PC-3 (cell line): ENCODE data around the gene PLA2G4A. TPM values are rescaled to one million over a fixed set of nuclear protein-coding genes. Genes with fewer than 3 reads are reported as not detected.
A peak's percentile ranks its signal among the peaks of the same experiment; 100 is the strongest.

ENCODE experiments used
- ATAC-seq: fragments of 200-7000 bp; cut with Tn5 transposase; 2 replicates; pipeline ENCODE4 v1.9.1; 2020; ENCODE audit warnings: mild to moderate bottlenecking, moderate library complexity
- BruUV-seq: library from RNA; stranded (reverse); fragments of 400-500 nt; replicated peaks from 2 replicates; lab custom pipeline; 2021; lab: Mats Ljungman, UMichigan
- CTCF ChIA-PET: fragments of 300-600 bp; sonication (Branson Sonifier 250); formaldehyde crosslinking; loops from one replicate; lab custom pipeline; 2022; ENCODE audit warnings: antibody characterized with exemption; lab: Charles Lee
- POLR2A ChIA-PET: fragments of 300-600 bp; sonication (Branson Sonifier 250); formaldehyde crosslinking; loops from one replicate; lab custom pipeline; 2022; ENCODE audit warnings: antibody characterized with exemption; ENCODE audit not compliant: unreplicated experiment; lab: Charles Lee
- DNase-seq: peaks from one replicate; pipeline ENCODE4 v3.0.0-alpha.2; 2015
- H2AFZ ChIP-seq: fragments of 300-600 bp; sonication (generic); 2 replicates; pipeline ENCODE4 v1.6.0; 2016; ENCODE audit warnings: antibody characterized with exemption, low read length
- H3F3A ChIP-seq: fragments of 300-600 bp; sonication (generic); one replicate; pipeline ENCODE4 v1.6.0; 2017; ENCODE audit warnings: antibody characterized with exemption, low read length, control low read depth, mild to moderate bottlenecking; ENCODE audit not compliant: unreplicated experiment
- H3K27ac ChIP-seq: fragments of 300-600 bp; sonication (generic); 2 replicates; pipeline ENCODE4 v1.5.1; 2016; ENCODE audit warnings: mild to moderate bottlenecking, low read length
- H3K27me3 ChIP-seq: fragments of 300-600 bp; sonication (generic); 2 replicates; pipeline ENCODE4 v1.6.1; 2016; ENCODE audit warnings: low read length, mixed read lengths
- H3K36me3 ChIP-seq: fragments of 300-600 bp; sonication (generic); 2 replicates; pipeline ENCODE4 v1.6.1; 2016; ENCODE audit warnings: low read depth, mixed run types, low read length, mixed read lengths
- H3K4me1 ChIP-seq: fragments of 300-600 bp; sonication (generic); 2 replicates; pipeline ENCODE4 v1.5.1; 2016; ENCODE audit warnings: low read length; ENCODE audit not compliant: insufficient read depth
- H3K4me2 ChIP-seq: fragments of 300-600 bp; sonication (generic); 2 replicates; pipeline ENCODE4 v1.6.0; 2016; ENCODE audit warnings: low read length
- H3K4me3 ChIP-seq: fragments of 300-600 bp; sonication (generic); 2 replicates; pipeline ENCODE4 v1.5.1; 2016; ENCODE audit warnings: mild to moderate bottlenecking, low read length, mixed read lengths
- H3K79me2 ChIP-seq: fragments of 300-600 bp; sonication (generic); 2 replicates; pipeline ENCODE4 v1.6.1; 2017; ENCODE audit warnings: low read length, mixed read lengths
- H3K9ac ChIP-seq: fragments of 300-600 bp; sonication (generic); 2 replicates; pipeline ENCODE4 v1.6.0; 2016; ENCODE audit warnings: mild to moderate bottlenecking, low read length
- H3K9me2 ChIP-seq: fragments of 300-600 bp; sonication (generic); replicated peaks from 2 replicates; pipeline ENCODE4 v1.6.1; 2016; ENCODE audit warnings: mixed run types, low read length, mixed read lengths
- H3K9me3 ChIP-seq: fragments of 300-600 bp; sonication (generic); 2 replicates; pipeline ENCODE4 v1.6.1; 2016; ENCODE audit warnings: low read length, mixed read lengths
- H4K20me1 ChIP-seq: fragments of 300-600 bp; sonication (generic); 2 replicates; pipeline ENCODE4 v1.6.1; 2016; ENCODE audit warnings: low read length, mixed read lengths
- EZH2 ChIP-seq: fragments of 300-600 bp; sonication (generic); IDR thresholded peaks from one replicate; pipeline ENCODE4 v1.6.1; 2017; ENCODE audit warnings: antibody characterized with exemption, mild to moderate bottlenecking, low read length; ENCODE audit not compliant: unreplicated experiment
- EZH2phosphoT487 ChIP-seq: fragments of 300-600 bp; sonication (generic); IDR thresholded peaks from 2 replicates; pipeline ENCODE4 v1.6.1; 2018; ENCODE audit warnings: mild to moderate bottlenecking, antibody characterized with exemption, low read length, borderline replicate concordance
- intact Hi-C: fragments of 100-400 bp; cut with micrococcal nuclease; formaldehyde crosslinking; loops from 2 replicates; pipeline ENCODE4 v1.9.0; 2023
- total RNA-seq: library from RNA; depleted of rRNA; stranded (reverse); fragments of >200 nt; gene quantifications from 2 replicates; pipeline ENCODE4 v1.2.3, GENCODE V29; 2014
- TF ChIP-seq, protein P1 (sequence below): fragments of 300-600 bp; sonication (generic); conservative IDR thresholded peaks from 2 replicates; pipeline ENCODE4 v1.5.1; 2017; ENCODE audit warnings: antibody characterized with exemption, low read depth, mild to moderate bottlenecking, low read length

PLA2G4A gene
- total RNA-seq, 1 experiment from 2014 or later, result 2.3 TPM

DNA sequence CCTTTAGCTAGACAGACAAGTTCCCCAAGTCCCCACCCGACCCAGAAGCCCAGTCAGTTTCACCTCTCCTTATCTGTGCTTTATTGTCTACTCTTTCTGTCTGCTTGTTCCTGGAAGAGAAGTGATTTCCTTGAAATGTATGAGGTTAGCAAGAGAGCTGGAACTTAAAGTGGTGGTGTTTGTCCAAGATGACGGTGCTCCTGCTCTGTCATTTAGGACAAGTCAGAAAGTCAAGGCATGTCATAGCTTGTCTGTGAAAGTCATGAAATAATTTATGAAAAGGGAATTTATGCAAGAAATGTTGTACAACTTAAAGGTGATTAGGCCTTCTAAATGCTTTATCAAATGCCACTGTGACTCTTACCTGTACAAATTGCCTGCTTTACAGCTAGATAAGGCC, 178.1 kb downstream of the PLA2G4A start:
- no peaks in the 10 kb centered on the region for H3K27me3 ChIP-seq
- no peak overlapping the region for H3K9ac ChIP-seq
- no peaks in the 10 kb centered on the region for H3K9me2 ChIP-seq
- H3K4me2 ChIP-seq, result no peak overlapping the region
- no peaks in the 10 kb centered on the region for H3F3A ChIP-seq
- no peak overlapping the region for H3K4me3 ChIP-seq
- POLR2A ChIA-PET, result interaction anchor here (0.6 kb wide), 1 partner anchor 400 kb away, joined by 3 read pairs; no protein-coding TSS in a partner anchor
- no peaks in the 10 kb centered on the region for H3K79me2 ChIP-seq
- ATAC-seq, result no peak
- no peaks in the 10 kb centered on the region for H3K9me3 ChIP-seq
- no peak overlapping the region for H2AFZ ChIP-seq
- CTCF ChIA-PET, result no interaction called here
- H3K4me1 ChIP-seq, result peaks cover 23% of the 10 kb centered on the region
- H4K20me1 ChIP-seq, result no peaks in the 10 kb centered on the region
- no TSS peak for BruUV-seq
- DNase-seq, result no peak
- intact Hi-C loops, result no loop called here
- TF ChIP-seq EZH2phosphoT487 (no peak), EZH2 (no peak)
- TF ChIP-seq, protein P1, sequence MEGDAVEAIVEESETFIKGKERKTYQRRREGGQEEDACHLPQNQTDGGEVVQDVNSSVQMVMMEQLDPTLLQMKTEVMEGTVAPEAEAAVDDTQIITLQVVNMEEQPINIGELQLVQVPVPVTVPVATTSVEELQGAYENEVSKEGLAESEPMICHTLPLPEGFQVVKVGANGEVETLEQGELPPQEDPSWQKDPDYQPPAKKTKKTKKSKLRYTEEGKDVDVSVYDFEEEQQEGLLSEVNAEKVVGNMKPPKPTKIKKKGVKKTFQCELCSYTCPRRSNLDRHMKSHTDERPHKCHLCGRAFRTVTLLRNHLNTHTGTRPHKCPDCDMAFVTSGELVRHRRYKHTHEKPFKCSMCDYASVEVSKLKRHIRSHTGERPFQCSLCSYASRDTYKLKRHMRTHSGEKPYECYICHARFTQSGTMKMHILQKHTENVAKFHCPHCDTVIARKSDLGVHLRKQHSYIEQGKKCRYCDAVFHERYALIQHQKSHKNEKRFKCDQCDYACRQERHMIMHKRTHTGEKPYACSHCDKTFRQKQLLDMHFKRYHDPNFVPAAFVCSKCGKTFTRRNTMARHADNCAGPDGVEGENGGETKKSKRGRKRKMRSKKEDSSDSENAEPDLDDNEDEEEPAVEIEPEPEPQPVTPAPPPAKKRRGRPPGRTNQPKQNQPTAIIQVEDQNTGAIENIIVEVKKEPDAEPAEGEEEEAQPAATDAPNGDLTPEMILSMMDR, result no peak
- H3K27ac ChIP-seq, result no peak overlapping the region
- no peaks in the 10 kb centered on the region for H3K36me3 ChIP-seq

DNA sequence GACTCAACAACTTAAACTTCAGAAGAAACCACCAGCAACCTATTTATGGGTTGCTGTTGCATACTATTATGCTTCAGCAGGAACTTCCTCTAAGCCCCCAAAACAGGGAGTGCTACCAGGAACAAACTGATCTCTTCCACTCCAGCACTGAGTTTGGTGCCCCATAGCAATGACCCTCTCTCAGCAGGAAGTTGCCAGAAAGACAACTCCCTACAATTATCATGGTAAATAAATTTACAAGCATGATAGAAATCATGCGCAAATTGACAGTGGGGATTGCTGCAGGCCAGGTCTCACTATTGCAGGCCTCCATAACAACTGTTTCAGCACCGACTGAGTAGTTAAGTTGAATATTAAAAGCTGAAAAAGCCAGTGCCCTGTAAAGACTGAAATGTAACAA, 180.6 kb downstream of the PLA2G4A start:
- DNase-seq, result no peak
- CTCF ChIA-PET, result no interaction called here
- Histone ChIP-seq H3F3A (no peaks in the 10 kb centered on the region), H3K36me3 (no peaks in the 10 kb centered on the region), H4K20me1 (no peaks in the 10 kb centered on the region), H3K27ac (peak overlapping the region; percentile 84), H3K4me1 (peaks cover 22% of the 10 kb centered on the region), H2AFZ (no peak overlapping the region), H3K4me2 (no peak overlapping the region), H3K9me3 (no peaks in the 10 kb centered on the region), H3K4me3 (no peak overlapping the region), H3K79me2 (no peaks in the 10 kb centered on the region), H3K9ac (peak overlapping the region; percentile 57), H3K9me2 (no peaks in the 10 kb centered on the region), H3K27me3 (no peaks in the 10 kb centered on the region)
- POLR2A ChIA-PET, result no interaction called here
- no TSS peak for BruUV-seq
- peak; percentile 33; the same call in 1 of the 2 replicates for ATAC-seq
- intact Hi-C loops, result no loop called here
- no peak for TF ChIP-seq EZH2phosphoT487
- TF ChIP-seq EZH2, result no peak
- TF ChIP-seq, protein P1, result no peak

DNA sequence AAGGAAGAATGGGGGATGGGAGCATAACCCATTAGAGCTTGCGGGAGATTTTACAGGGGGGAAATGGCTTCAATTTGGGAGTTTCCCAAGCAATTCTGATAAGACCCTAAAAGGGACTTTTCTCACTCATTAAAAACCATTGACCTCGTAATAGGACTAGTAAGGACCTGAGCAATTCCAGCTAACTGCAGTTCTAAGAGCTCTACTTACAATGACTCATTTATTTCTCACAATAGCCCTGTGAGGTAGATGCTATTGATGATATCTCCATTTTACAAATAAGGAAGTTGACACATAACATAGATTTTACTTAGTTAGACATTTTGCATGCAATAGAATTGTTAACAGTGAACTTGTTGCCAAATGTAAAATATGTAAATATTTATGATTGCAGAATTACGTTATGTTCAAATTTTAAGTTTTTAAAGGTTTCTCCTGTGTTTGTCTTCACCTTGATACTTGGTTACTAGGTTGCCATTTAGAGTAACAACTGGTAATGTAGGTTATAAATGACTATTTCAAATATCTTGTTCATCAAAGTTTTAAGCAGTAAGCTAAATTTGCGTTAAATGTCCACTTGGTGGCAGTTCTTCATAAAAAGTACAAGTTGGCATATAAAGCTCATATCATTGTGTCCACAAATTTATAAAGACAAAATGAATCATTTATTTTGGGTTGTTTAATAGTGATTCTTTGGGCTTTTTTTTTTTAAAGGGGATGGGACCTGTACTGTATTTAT, 182.0 kb downstream of the PLA2G4A start:
- BruUV-seq, result no TSS peak
- Histone ChIP-seq H3K79me2 (no peaks in the 10 kb centered on the region), H3K4me2 (peak overlapping the region; percentile 24; the same call in 1 of the 2 replicates), H3K36me3 (no peaks in the 10 kb centered on the region), H3K9ac (peak overlapping the region; percentile 57), H3K4me1 (peaks cover 22% of the 10 kb centered on the region), H3F3A (no peaks in the 10 kb centered on the region), H3K9me2 (no peaks in the 10 kb centered on the region), H2AFZ (no peak overlapping the region), H3K27me3 (no peaks in the 10 kb centered on the region), H3K27ac (peak overlapping the region; percentile 84), H3K9me3 (no peaks in the 10 kb centered on the region), H4K20me1 (no peaks in the 10 kb centered on the region), H3K4me3 (no peak overlapping the region)
- no peak for TF ChIP-seq EZH2phosphoT487
- TF ChIP-seq, protein P1, result peak; percentile 55
- intact Hi-C loops, result no loop called here
- ChIA-PET POLR2A (interaction anchor here (0.6 to 0.7 kb wide), 3 partner anchors 34 to 501 kb away, joined by 3 to 5 read pairs (median 3); no protein-coding TSS in a partner anchor), CTCF (interaction anchor here (0.6 to 1.4 kb wide), 2 partner anchors 28 to 40 kb away, joined by 4 to 5 read pairs; no protein-coding TSS in a partner anchor)
- DNase-seq, result peak; percentile 56
- ATAC-seq, result peak; percentile 89
